SU-DHL-6 (cell line): ENCODE measurements around the gene RP9.

Experiments used
- H2AFZ ChIP-seq: fragments of 200-600 bp; sonication (generic); 2 replicates; pipeline ENCODE4 v1.6.1; 2014; ENCODE audit warnings: low read depth, mild to moderate bottlenecking, moderate library complexity, mixed read lengths, antibody characterized with exemption, low read length; ENCODE audit not compliant: severe bottlenecking
- H3F3A ChIP-seq: fragments of 200-600 bp; shearing (Covaris generic); 2 replicates; pipeline ENCODE4 v1.6.0; 2016; ENCODE audit warnings: antibody characterized with exemption, mild to moderate bottlenecking; ENCODE audit not compliant: insufficient read depth
- H3K27ac ChIP-seq: fragments of 200-600 bp; sonication (generic); 2 replicates; pipeline ENCODE4 v1.5.1; 2016; ENCODE audit warnings: low read depth, mild to moderate bottlenecking, low read length, moderate library complexity, mixed read lengths
- H3K27me3 ChIP-seq: fragments of 200-600 bp; sonication (generic), shearing (Covaris generic); 2 replicates; pipeline ENCODE4 v1.6.0; 2014; ENCODE audit warnings: mild to moderate bottlenecking, low read length
- H3K36me3 ChIP-seq: fragments of 200-600 bp; sonication (generic); 2 replicates; pipeline ENCODE4 v1.6.1; 2014; ENCODE audit warnings: mild to moderate bottlenecking, low read length, mixed read lengths
- H3K4me2 ChIP-seq: fragments of 300-600, 200-600 bp; shearing (Covaris generic), sonication (generic); 2 replicates; pipeline ENCODE4 v1.6.0; 2014; ENCODE audit warnings: low read length, low read depth, mild to moderate bottlenecking; ENCODE audit not compliant: poor library complexity, severe bottlenecking
- H3K4me3 ChIP-seq: fragments of 200-600 bp; sonication (generic); 2 replicates; pipeline ENCODE4 v1.5.1; 2014; ENCODE audit warnings: antibody characterized with exemption, low read length, mild to moderate bottlenecking, mixed read lengths; ENCODE audit not compliant: insufficient read depth, poor library complexity, severe bottlenecking
- H3K79me2 ChIP-seq: fragments of 200-600 bp; sonication (generic); 2 replicates; pipeline ENCODE4 v1.6.1; 2014; ENCODE audit warnings: mild to moderate bottlenecking, low read length, moderate library complexity; ENCODE audit not compliant: insufficient read depth
- H3K9ac ChIP-seq: fragments of 200-600 bp; sonication (generic); 2 replicates; pipeline ENCODE4 v1.7.0; 2014; ENCODE audit warnings: mild to moderate bottlenecking, low read length
- H3K9me2 ChIP-seq: fragments of 200-600 bp; sonication (generic); replicated peaks from 2 replicates; pipeline ENCODE4 v1.6.1; 2014; ENCODE audit warnings: low read length; ENCODE audit not compliant: insufficient read depth
- H3K9me3 ChIP-seq: fragments of 200-600 bp; sonication (generic); 2 replicates; pipeline ENCODE4 v1.6.1; 2014; ENCODE audit warnings: low read length, mixed read lengths; ENCODE audit not compliant: insufficient read depth
- H4K20me1 ChIP-seq: fragments of 200-600 bp; sonication (generic); 2 replicates; pipeline ENCODE4 v1.6.1; 2014; ENCODE audit warnings: low read depth, mild to moderate bottlenecking, antibody characterized with exemption, low read length, moderate library complexity, mixed read lengths
- TF ChIP-seq, protein P1 (sequence below): fragments of 200-600 bp; sonication (generic); IDR thresholded peaks from one replicate; pipeline ENCODE4 v1.5.1; 2017; ENCODE audit warnings: antibody characterized with exemption, mild to moderate bottlenecking, low read length, moderate library complexity; ENCODE audit not compliant: insufficient read depth, poor library complexity, severe bottlenecking

RP9 gene

DNA sequence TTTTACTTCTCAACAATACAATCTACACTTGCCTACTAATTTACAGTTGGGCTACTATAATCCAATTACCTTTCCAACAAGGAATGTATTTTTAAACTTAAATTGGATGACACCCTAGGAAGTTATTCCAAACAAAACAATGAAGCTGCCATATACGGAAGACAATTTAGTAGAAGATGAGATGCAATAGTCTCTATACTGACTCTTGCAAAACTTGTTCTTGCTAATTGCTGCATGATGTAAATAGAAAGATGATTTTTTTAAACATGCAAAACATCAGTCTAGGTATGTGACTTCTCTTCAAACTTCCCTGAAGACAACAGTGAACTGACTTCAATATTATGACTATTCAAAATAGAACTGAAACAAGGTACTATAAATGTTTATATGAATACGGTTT is 64.2 kb downstream of the RP9 start:
- Histone ChIP-seq H3K79me2 (peaks cover 94% of the 10 kb centered on the region), H2AFZ (no peak overlapping the region), H3K36me3 (peaks cover 3% of the 10 kb centered on the region; the same call in 1 of the 2 replicates), H3K27ac (no peak overlapping the region), H4K20me1 (peaks cover 67% of the 10 kb centered on the region), H3K27me3 (no peaks in the 10 kb centered on the region), H3F3A (peaks cover 28% of the 10 kb centered on the region), H3K9me3 (no peaks in the 10 kb centered on the region), H3K4me2 (no peak overlapping the region), H3K4me3 (no peak overlapping the region), H3K9ac (no peak overlapping the region), H3K9me2 (no peaks in the 10 kb centered on the region)
- TF ChIP-seq, protein P1, sequence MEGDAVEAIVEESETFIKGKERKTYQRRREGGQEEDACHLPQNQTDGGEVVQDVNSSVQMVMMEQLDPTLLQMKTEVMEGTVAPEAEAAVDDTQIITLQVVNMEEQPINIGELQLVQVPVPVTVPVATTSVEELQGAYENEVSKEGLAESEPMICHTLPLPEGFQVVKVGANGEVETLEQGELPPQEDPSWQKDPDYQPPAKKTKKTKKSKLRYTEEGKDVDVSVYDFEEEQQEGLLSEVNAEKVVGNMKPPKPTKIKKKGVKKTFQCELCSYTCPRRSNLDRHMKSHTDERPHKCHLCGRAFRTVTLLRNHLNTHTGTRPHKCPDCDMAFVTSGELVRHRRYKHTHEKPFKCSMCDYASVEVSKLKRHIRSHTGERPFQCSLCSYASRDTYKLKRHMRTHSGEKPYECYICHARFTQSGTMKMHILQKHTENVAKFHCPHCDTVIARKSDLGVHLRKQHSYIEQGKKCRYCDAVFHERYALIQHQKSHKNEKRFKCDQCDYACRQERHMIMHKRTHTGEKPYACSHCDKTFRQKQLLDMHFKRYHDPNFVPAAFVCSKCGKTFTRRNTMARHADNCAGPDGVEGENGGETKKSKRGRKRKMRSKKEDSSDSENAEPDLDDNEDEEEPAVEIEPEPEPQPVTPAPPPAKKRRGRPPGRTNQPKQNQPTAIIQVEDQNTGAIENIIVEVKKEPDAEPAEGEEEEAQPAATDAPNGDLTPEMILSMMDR: no peak
